Brain microvascular endothelial cell (primary cell): ENCODE data around the gene HOOK2.

Source experiments
- DNase-seq: peaks from one replicate; pipeline ENCODE4 v3.0.0-alpha.2; 2020
- H3K27ac ChIP-seq: fragments of 250-450 bp; sonication (Bioruptor Pico); 2 replicates; pipeline ENCODE4 v1.5.1; 2020; ENCODE audit warnings: mild to moderate bottlenecking, moderate library complexity
- H3K27me3 ChIP-seq: fragments of 250-450 bp; sonication (Bioruptor Pico); replicated peaks from 2 replicates; pipeline ENCODE4 v1.5.1; 2020; ENCODE audit warnings: mild to moderate bottlenecking
- H3K36me3 ChIP-seq: fragments of 250-450 bp; sonication (Bioruptor Pico); replicated peaks from 2 replicates; pipeline ENCODE4 v1.5.1; 2020; ENCODE audit warnings: mild to moderate bottlenecking
- H3K4me3 ChIP-seq: 2 replicates; pipeline ENCODE4 v1.5.1; 2011; ENCODE audit warnings: low read depth, mild to moderate bottlenecking, control low read depth, low read length, moderate library complexity
- CTCF ChIP-seq: IDR thresholded peaks from 2 replicates; pipeline ENCODE4 v1.5.1; 2011; ENCODE audit warnings: low read depth, mild to moderate bottlenecking, moderate library complexity, low read length, control low read depth, inconsistent platforms; ENCODE audit errors: missing control alignments
- in situ Hi-C: cut with HindIII; loops from 2 replicates; pipeline ENCODE4 v1.10.0; 2017; ENCODE audit warnings: low sequenced_read_pairs, low pct_ligation_motif_present

Gene HOOK2

GRCh38 chr19:12789904-12790619, 14.7 kb upstream of the HOOK2 start:
- Histone ChIP-seq H3K27me3 (no peaks in the 10 kb centered on the region), H3K36me3 (peaks cover 2% of the 10 kb centered on the region), H3K4me3 (peak overlapping the region; percentile 98), H3K27ac (peak overlapping the region; percentile 89)
- TF ChIP-seq CTCF, result no peak
- in situ Hi-C loops, result no loop called here
- peak; percentile 93 for DNase-seq

- Histone ChIP-seq H3K36me3 (peaks cover 2% of the 10 kb centered on the region), H3K27me3 (no peaks in the 10 kb centered on the region), H3K27ac (peak overlapping the region; percentile 89), H3K4me3 (peak overlapping the region; percentile 98)
- DNase-seq, result no peak
- TF ChIP-seq CTCF, result no peak
- in situ Hi-C loops, result no loop called here
Measured at GRCh38 chr19:12789098-12789903, 13.9 kb upstream of the HOOK2 start.

GRCh38 chr19:12788682-12789097, 13.3 kb upstream of the HOOK2 start:
- in situ Hi-C loops, result no loop called here
- Histone ChIP-seq H3K4me3 (peak overlapping the region; percentile 37), H3K27ac (peak overlapping the region; percentile 89), H3K27me3 (no peaks in the 10 kb centered on the region), H3K36me3 (peaks cover 2% of the 10 kb centered on the region)
- TF ChIP-seq CTCF, result no peak
- DNase-seq, result peak; percentile 67

GRCh38 chr19:12788042-12788681, 12.8 kb upstream of the HOOK2 start:
- no peaks in the 10 kb centered on the region for H3K27me3 ChIP-seq
- in situ Hi-C loops, result no loop called here
- DNase-seq, result no peak
- H3K4me3 ChIP-seq, result no peak overlapping the region
- no peak for TF ChIP-seq CTCF
- H3K27ac ChIP-seq, result peak overlapping the region; percentile 89
- H3K36me3 ChIP-seq, result peaks cover 2% of the 10 kb centered on the region

- TF ChIP-seq CTCF, result no peak
- no peak for DNase-seq
- in situ Hi-C loops, result no loop called here
- no peak overlapping the region for H3K4me3 ChIP-seq
- no peak overlapping the region for H3K27ac ChIP-seq
- no peaks in the 10 kb centered on the region for H3K36me3 ChIP-seq
- no peaks in the 10 kb centered on the region for H3K27me3 ChIP-seq
Measured at GRCh38 chr19:12787458-12787857, 12.1 kb upstream of the HOOK2 start.
